IMR-90 (cell line): ENCODE results near the gene EPHB1. TPM values are rescaled to one million over a fixed set of nuclear protein-coding genes. Genes with fewer than 3 reads are reported as not detected.

Source experiments
- ATAC-seq: fragments of 200-7000 bp; cut with Tn5 transposase; 2 replicates; pipeline ENCODE4 v1.9.1; 2020; ENCODE audit warnings: low read depth, mild to moderate bottlenecking, moderate library complexity
- BruUV-seq: library from RNA; stranded (reverse); fragments of 400-500 nt; replicated peaks from 2 replicates; lab custom pipeline; 2021; lab: Mats Ljungman, UMichigan
- CTCF ChIA-PET: fragments of 300-600 bp; formaldehyde crosslinking; extraction: SDS; loops from one replicate; lab custom pipeline; 2021; ENCODE audit warnings: antibody characterized with exemption; lab: Yijun Ruan, JAX
- POLR2A ChIA-PET: fragments of 300-600 bp; sonication (Branson Sonifier 250); formaldehyde crosslinking; loops from one replicate; lab custom pipeline; 2022; ENCODE audit warnings: antibody characterized with exemption; ENCODE audit not compliant: unreplicated experiment; lab: Charles Lee
- DNase-seq: peaks from one replicate; pipeline ENCODE4 v3.0.0; 2013
- H2AFZ ChIP-seq: replicated peaks from 2 replicates; pipeline ENCODE3; 2013; ENCODE audit warnings: low read length, mild to moderate bottlenecking; ENCODE audit not compliant: poor library complexity
- H2AK5ac ChIP-seq: 2 replicates; pipeline ENCODE4 v1.6.1; 2013; ENCODE audit warnings: low read depth, low read length, inconsistent platforms
- H2AK9ac ChIP-seq: replicated peaks from 2 replicates; pipeline ENCODE3; 2013; ENCODE audit warnings: mild to moderate bottlenecking, low read depth, low read length, moderate library complexity; ENCODE audit not compliant: poor library complexity
- H2BK120ac ChIP-seq: 2 replicates; pipeline ENCODE4 v1.6.1; 2013; ENCODE audit warnings: low read depth, low read length, inconsistent platforms
- H2BK15ac ChIP-seq: 3 replicates; pipeline ENCODE4 v1.6.1; 2013; ENCODE audit warnings: low read depth, low read length, inconsistent platforms
- H2BK20ac ChIP-seq: 2 replicates; pipeline ENCODE4 v1.6.1; 2013; ENCODE audit warnings: low read depth, mild to moderate bottlenecking, inconsistent platforms, low read length, moderate library complexity
- H2BK5ac ChIP-seq: 2 replicates; pipeline ENCODE4 v1.6.1; 2013; ENCODE audit warnings: mild to moderate bottlenecking, low read depth, low read length, inconsistent platforms; ENCODE audit not compliant: poor library complexity, severe bottlenecking
- H3K14ac ChIP-seq: replicated peaks from 2 replicates; pipeline ENCODE4 v1.6.1; 2013; ENCODE audit warnings: low read depth, low read length, inconsistent platforms
- H3K18ac ChIP-seq: 2 replicates; pipeline ENCODE4 v1.6.1; 2013; ENCODE audit warnings: low read depth, low read length, control low read depth
- H3K23ac ChIP-seq: 2 replicates; pipeline ENCODE4 v1.6.1; 2013; ENCODE audit warnings: low read depth, low read length, inconsistent platforms
- H3K27ac ChIP-seq: 2 replicates; pipeline ENCODE4 v1.5.1; 2013; ENCODE audit warnings: mild to moderate bottlenecking, control low read depth, low read length; ENCODE audit not compliant: insufficient read depth
- H3K27me3 ChIP-seq: 2 replicates; pipeline ENCODE4 v1.6.1; 2013; ENCODE audit warnings: low read length; ENCODE audit not compliant: control insufficient read depth, insufficient read depth
- H3K36me3 ChIP-seq: 2 replicates; pipeline ENCODE4 v1.6.1; 2013; ENCODE audit warnings: low read length, mixed read lengths; ENCODE audit not compliant: control insufficient read depth, insufficient read depth
- H3K4ac ChIP-seq: 2 replicates; pipeline ENCODE4 v1.6.1; 2013; ENCODE audit warnings: low read depth, low read length, inconsistent platforms
- H3K4me1 ChIP-seq: 2 replicates; pipeline ENCODE4 v1.6.1; 2013; ENCODE audit warnings: low read length, mixed read lengths; ENCODE audit not compliant: control insufficient read depth, insufficient read depth
- H3K4me2 ChIP-seq: 2 replicates; pipeline ENCODE4 v1.6.1; 2013; ENCODE audit warnings: low read depth, mild to moderate bottlenecking, control low read depth, low read length, moderate library complexity
- H3K4me3 ChIP-seq: 2 replicates; pipeline ENCODE4 v1.5.1; 2013; ENCODE audit warnings: low read depth, mild to moderate bottlenecking, control low read depth, low read length, moderate library complexity; ENCODE audit not compliant: insufficient read depth
- H3K56ac ChIP-seq: 2 replicates; pipeline ENCODE4 v1.6.1; 2013; ENCODE audit warnings: low read length, inconsistent platforms; ENCODE audit not compliant: insufficient read depth; ENCODE audit errors: extremely low read depth
- H3K79me1 ChIP-seq, 2 experiments: 2 replicates each; pipeline ENCODE4 v1.6.1; 2013; ENCODE audit warnings: low read length in 2 of 2, inconsistent platforms in 1 of 2, low read depth in 1 of 2
- H3K9ac ChIP-seq: 2 replicates; pipeline ENCODE4 v1.6.1; 2013; ENCODE audit warnings: low read depth, low read length, control low read depth
- H3K9me1 ChIP-seq: 2 replicates; pipeline ENCODE4 v1.6.1; 2013; ENCODE audit warnings: low read length, inconsistent platforms; ENCODE audit not compliant: insufficient read depth
- H3K9me3 ChIP-seq: 2 replicates; pipeline ENCODE4 v1.6.1; 2013; ENCODE audit warnings: low read length; ENCODE audit not compliant: control insufficient read depth, insufficient read depth
- H4K20me1 ChIP-seq: 2 replicates; pipeline ENCODE4 v1.6.1; 2013; ENCODE audit warnings: low read length, inconsistent platforms; ENCODE audit not compliant: insufficient read depth
- H4K5ac ChIP-seq: 2 replicates; pipeline ENCODE4 v1.6.1; 2013; ENCODE audit warnings: mild to moderate bottlenecking, low read depth, low read length, control low read depth
- H4K8ac ChIP-seq, 2 experiments: 2 replicates each; pipeline ENCODE4 v1.6.1; 2013; ENCODE audit warnings: low read depth in 2 of 2, low read length in 2 of 2, control low read depth in 1 of 2, inconsistent platforms in 1 of 2
- H4K91ac ChIP-seq: 2 replicates; pipeline ENCODE4 v1.6.1; 2013; ENCODE audit warnings: low read depth, low read length, inconsistent platforms; ENCODE audit not compliant: insufficient read depth
- BHLHE40 ChIP-seq: fragments of 150-350 bp; IDR thresholded peaks from 2 replicates; pipeline ENCODE4 v1.6.1; 2016; ENCODE audit warnings: mild to moderate bottlenecking, low read depth, low read length
- FOS ChIP-seq: fragments of 150-350 bp; IDR thresholded peaks from 2 replicates; pipeline ENCODE4 v1.6.1; 2016; ENCODE audit warnings: low read depth, low read length
- MAZ ChIP-seq: IDR thresholded peaks from 2 replicates; pipeline ENCODE4 v1.6.1; 2012; ENCODE audit warnings: low read depth, mild to moderate bottlenecking, low read length, improper control_type of control experiment, moderate library complexity, borderline replicate concordance
- RCOR1 ChIP-seq: IDR thresholded peaks from 2 replicates; pipeline ENCODE4 v1.6.1; 2012; ENCODE audit warnings: mild to moderate bottlenecking, low read length, improper control_type of control experiment; ENCODE audit not compliant: insufficient replicate concordance
- RFX5 ChIP-seq: IDR thresholded peaks from 2 replicates; pipeline ENCODE4 v1.8.0; 2012; ENCODE audit warnings: low read depth, mild to moderate bottlenecking, low read length, moderate library complexity
- WGBS, 2 experiments: methylation state at CpG; one replicate each; pipeline versions ENCODE4 v1.1.5 to v1.1.7; 2013; ENCODE audit warnings: missing lambda C conversion rate in 2 of 2; ENCODE audit not compliant: insufficient read length in 1 of 2; ENCODE audit errors: extremely low coverage in 2 of 2; 5-methylcytosine and 5-hydroxymethylcytosine counted together
- dilution Hi-C: fragments of 300-500 bp; cut with HindIII; formaldehyde crosslinking; loops from one replicate; pipeline ENCODE4 v1.14.3; 2018; ENCODE audit warnings: low sequenced_read_pairs; ENCODE audit not compliant: unreplicated experiment
- in situ Hi-C: fragments of 300-500 bp; cut with MboI; formaldehyde crosslinking; loops from 3 replicates; pipeline ENCODE4 v1.14.3; 2019; ENCODE audit warnings: low sequenced_read_pairs, inconsistent platforms, mixed read lengths
- intact Hi-C: fragments of 100-400 bp; cut with micrococcal nuclease; formaldehyde crosslinking; loops from 2 replicates; pipeline ENCODE4 v1.10.0; 2022
- polyA plus RNA-seq, 3 experiments: library from polyadenylated mRNA; depleted of rRNA; stranded (reverse); fragments of >200 nt; gene quantifications; 2 replicates each; pipeline ENCODE4 v1.2.3, GENCODE V29; 2012; ENCODE audit warnings: low replicate concordance in 1 of 3
- total RNA-seq: library from RNA; depleted of rRNA; stranded (reverse); fragments of >200 nt; gene quantifications from 2 replicates; pipeline ENCODE4 v1.2.3, GENCODE V29; 2012
- TF ChIP-seq, protein P1 (sequence below): fragments of 150-350 bp; IDR thresholded peaks from 2 replicates; pipeline ENCODE4 v1.6.1; 2016; ENCODE audit warnings: low read depth, mild to moderate bottlenecking, low read length, moderate library complexity, borderline replicate concordance

Gene EPHB1
- total and polyA plus RNA-seq, 2 of the 4 experiments (the other 2 are of a cell fraction), result 0.17 to 0.36 TPM

DNA sequence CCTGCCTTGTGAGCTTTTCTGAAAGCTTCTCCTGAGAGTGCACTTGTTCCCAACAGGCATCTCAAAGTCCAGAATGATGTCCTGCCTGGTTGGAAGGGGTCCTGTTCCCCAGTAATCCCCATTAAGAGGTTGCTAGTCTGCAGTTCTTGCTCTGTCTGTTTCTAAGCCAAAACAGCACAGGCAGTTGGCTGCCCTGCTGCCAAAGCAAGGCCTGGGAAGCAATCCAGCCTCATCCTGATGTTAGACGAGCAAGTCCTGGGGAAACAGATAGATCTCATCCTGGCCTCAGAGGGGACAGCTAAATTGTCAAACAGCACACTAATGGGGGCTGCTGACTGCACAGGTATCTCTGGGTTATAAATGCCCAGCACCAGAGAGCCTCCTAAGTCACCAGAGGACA, 198.0 kb downstream of the EPHB1 start:
- Histone ChIP-seq H3K14ac (no peak overlapping the region), H3K4ac (no peak overlapping the region), H2BK120ac (no peak overlapping the region), H2BK5ac (no peak overlapping the region), H3K56ac (no peak overlapping the region), H3K27ac (no peak overlapping the region), H3K4me3 (no peak overlapping the region), H3K79me1 (no peaks in the 10 kb centered on the region), H2AFZ (no peak overlapping the region), H3K4me2 (no peak overlapping the region), H3K36me3 (no peaks in the 10 kb centered on the region), H3K9me3 (no peaks in the 10 kb centered on the region), H2AK9ac (no peak overlapping the region), H3K9me1 (no peaks in the 10 kb centered on the region), H4K20me1 (no peaks in the 10 kb centered on the region), H2AK5ac (no peak overlapping the region), H4K8ac (no peak overlapping the region), H4K5ac (no peak overlapping the region), H3K4me1 (no peaks in the 10 kb centered on the region), H2BK15ac (no peak overlapping the region), H3K18ac (no peak overlapping the region), H3K9ac (no peak overlapping the region), H3K23ac (no peak overlapping the region), H3K27me3 (no peaks in the 10 kb centered on the region), H4K91ac (no peak overlapping the region), H2BK20ac (no peak overlapping the region)
- TF ChIP-seq RCOR1, result no peak
- no peak for TF ChIP-seq FOS
- TF ChIP-seq MAZ, result no peak
- TF ChIP-seq, protein P1, sequence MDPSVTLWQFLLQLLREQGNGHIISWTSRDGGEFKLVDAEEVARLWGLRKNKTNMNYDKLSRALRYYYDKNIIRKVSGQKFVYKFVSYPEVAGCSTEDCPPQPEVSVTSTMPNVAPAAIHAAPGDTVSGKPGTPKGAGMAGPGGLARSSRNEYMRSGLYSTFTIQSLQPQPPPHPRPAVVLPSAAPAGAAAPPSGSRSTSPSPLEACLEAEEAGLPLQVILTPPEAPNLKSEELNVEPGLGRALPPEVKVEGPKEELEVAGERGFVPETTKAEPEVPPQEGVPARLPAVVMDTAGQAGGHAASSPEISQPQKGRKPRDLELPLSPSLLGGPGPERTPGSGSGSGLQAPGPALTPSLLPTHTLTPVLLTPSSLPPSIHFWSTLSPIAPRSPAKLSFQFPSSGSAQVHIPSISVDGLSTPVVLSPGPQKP, result no peak
- TF ChIP-seq RFX5, result no peak
- TF ChIP-seq BHLHE40, result no peak
- CTCF ChIA-PET, result no interaction called here
- 17% methylated on average over 1 of the region's 1 CpG; no CpG with 5 or more reads in 1 of the 2 experiments for WGBS, 2 experiments
- no TSS peak for BruUV-seq
- DNase-seq, result no peak
- in situ Hi-C loops (no loop called here), intact Hi-C loops (no loop called here), dilution Hi-C loops (no loop called here)
- POLR2A ChIA-PET, result no interaction called here
- ATAC-seq, result no peak
